Central memory CD4-positive, alpha-beta T cell (primary cell): Measurements from ENCODE around the gene LRRC34.
A peak's percentile ranks its signal among the peaks of the same experiment; 100 is the strongest.

Experiments
- DNase-seq: peaks from one replicate; pipeline ENCODE4 v3.0.0; 2022

The LRRC34 gene

GRCh38 chr3:169813757-169814517 is 1.2 kb upstream of the LRRC34 start:
- DNase-seq, result peak; percentile 70

GRCh38 chr3:169813278-169813677 is 574 bp upstream of the LRRC34 start:
- DNase-seq, result peak; percentile 3

GRCh38 chr3:169811631-169812331 is 923 bp downstream of the LRRC34 start:
- no peak for DNase-seq

- no peak for DNase-seq
Observed at GRCh38 chr3:169809230-169809795, 3.4 kb downstream of the LRRC34 start.

GRCh38 chr3:169804681-169805080 is 8.0 kb downstream of the LRRC34 start:
- DNase-seq, result no peak

- no peak for DNase-seq
Observed at GRCh38 chr3:169792359-169792758, 20.3 kb downstream of the LRRC34 start.

- DNase-seq, result no peak
Observed at GRCh38 chr3:169790687-169791429, 21.8 kb downstream of the LRRC34 start.

GRCh38 chr3:169790219-169790618 is 22.5 kb downstream of the LRRC34 start:
- DNase-seq, result no peak

DNA sequence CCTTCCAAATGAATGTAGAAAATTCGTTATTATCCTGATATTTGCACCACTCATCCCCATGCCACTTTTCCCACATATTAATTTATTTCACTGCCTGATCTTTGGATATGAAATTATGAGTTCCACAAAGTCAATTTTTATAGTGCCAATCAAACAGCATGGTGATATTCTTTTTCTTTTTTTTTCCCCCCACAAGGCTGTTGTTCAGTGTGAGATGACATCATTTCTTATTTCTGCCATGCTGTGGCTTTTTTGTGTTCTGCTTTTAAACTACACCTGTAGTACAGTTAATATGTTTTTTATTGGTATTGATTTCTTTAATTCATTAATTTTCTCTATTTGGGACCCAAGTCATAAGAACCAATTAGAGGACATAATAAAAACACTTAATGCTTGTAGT is 24.9 kb downstream of the LRRC34 start:
- no peak for DNase-seq

DNA sequence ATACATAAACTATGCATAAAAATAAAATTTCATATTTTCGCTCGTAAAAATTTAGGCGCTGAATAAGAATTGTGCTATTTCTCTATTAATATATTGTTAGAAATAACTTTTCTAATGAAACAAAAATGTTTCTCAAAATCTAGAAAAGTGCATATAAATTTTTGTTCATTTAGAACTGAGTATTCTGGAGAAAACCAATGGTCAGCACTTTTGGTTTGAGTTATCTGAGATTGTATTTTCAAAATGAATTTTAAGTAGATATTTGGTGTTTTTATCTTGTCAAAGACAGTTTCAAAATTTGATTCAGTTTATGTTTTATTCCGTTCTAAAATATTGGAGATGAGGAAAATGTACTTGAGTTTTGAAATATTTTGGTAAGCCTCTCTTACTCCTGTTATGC is 25.6 kb downstream of the LRRC34 start:
- DNase-seq, result no peak

DNA sequence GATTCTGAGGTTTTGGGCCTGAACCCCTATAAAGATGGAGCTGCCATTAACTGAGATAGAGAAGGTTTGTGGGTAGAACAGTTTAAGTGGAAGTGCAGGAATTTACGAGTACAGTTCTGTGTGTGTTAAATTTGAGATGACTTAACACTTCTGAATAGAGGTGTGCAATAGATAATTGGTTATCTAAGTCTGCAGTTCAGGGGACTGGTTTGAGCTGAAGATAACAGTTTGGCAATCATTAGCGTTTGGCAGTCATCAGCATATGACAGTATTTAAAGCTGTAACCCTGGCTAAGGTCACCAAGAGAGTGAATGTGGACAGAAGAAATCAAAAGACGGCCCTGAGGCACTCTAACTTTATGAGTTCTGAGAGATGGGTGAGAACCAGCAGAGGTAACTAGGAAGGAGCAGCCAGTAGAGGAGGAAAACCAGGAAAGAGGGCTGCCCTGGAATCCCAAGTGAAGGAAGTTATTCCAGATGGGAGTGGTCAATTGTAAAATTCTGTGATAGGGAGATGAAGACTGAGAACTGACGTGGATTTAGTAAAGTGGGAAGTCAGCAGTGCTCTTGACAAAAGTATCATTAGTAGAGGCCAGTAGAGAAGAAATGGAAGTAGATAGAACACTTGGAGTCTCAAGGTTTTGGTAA is 31.4 kb downstream of the LRRC34 start:
- no peak for DNase-seq

DNA sequence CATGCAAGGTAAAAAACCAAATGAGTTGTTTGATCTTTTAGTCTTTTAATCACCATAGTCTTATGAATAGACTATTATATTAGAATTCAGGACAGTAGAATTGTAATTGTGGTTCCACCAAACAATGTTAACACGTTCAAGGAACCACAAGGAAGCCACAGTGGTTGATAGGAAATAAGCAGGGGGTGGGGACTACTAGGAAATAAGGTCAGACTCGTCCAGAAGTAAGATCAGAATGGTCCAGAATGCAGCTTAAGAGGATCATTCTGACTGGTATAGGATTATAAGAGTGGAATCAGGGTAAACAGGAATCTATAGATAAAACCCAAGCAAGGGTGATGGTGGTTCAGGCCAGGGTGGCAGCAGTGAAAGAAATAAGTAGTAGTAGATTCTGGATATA is 32.0 kb downstream of the LRRC34 start:
- no peak for DNase-seq

- DNase-seq, result no peak
Observed at GRCh38 chr3:169777822-169778221, 34.9 kb downstream of the LRRC34 start.

- no peak for DNase-seq
Observed at GRCh38 chr3:169774186-169774585, 38.5 kb downstream of the LRRC34 start.

- DNase-seq, result peak; percentile 92
Observed at GRCh38 chr3:169772897-169773816, 39.5 kb downstream of the LRRC34 start, which contains the start of gene MYNN. Gene MYNN, plus strand, starts transcription at chr3:169773396. Its CDS starts 900 bp downstream, at chr3:169774296.

DNA sequence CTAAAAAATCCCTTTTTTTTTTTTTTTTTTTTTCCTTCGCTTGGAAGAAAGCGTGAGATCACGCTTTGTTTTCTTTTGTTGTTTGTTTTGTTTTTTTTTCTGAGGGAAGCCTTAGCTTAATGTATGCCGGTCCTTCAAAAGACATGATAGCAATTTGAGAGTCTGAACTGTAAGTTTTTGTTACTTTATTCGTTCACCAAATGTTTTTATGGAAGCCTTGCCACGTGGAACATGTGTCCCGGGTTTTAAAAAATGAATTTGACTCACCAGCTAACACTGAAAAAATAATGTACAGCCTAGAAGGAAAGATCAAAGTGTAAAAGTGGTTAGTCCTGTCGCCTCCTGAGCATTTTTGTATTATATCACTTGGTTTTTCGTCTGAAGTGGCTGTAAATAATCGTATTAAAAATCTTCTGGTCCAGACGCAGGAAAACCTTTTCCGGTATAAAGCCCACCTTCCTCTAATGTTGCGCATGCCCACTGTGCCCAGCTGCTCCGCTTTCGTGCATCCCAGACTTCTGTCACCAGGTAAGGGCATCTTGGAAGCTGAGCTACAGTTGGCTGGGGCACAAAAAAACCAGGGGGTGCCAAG is 40.3 kb downstream of the LRRC34 start:
- no peak for DNase-seq

DNA sequence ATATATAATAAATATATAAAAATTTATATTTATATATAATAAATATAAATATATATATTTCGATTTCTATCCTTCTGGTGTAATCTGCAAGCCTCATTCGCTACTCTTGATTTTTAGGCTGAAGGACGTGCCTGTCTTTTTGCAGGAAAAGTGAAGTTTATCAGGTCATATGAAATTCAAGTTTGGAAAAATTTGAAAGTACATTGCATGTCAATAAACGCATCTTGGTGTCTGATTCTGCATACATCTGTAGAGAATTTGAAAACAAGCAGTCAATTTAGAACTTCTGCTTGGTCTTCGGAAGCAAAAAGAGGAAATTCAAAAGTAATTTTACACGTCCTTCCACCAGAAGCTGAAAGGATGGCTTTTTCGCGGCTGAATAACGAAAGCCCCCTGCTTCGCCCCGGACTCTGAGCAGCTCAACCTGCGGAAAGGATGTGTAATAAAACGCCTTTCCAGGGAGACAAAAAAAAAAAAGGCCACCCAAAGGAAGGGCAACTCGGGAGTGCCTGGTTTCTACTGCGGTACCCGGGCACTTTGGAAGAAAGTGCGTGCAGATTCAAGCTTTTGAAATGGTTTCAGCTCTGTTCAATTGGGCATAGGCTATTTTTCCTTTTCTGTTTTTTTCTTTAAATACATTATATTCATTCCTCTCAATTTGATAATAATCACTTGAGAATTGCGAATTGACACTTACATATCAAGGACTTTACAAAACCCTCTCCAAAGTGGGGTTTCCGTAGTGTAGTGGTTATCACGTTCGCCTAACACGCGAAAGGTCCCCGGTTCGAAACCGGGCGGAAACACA is 41.0 kb downstream of the LRRC34 start:
- DNase-seq, result peak; percentile 83

DNA sequence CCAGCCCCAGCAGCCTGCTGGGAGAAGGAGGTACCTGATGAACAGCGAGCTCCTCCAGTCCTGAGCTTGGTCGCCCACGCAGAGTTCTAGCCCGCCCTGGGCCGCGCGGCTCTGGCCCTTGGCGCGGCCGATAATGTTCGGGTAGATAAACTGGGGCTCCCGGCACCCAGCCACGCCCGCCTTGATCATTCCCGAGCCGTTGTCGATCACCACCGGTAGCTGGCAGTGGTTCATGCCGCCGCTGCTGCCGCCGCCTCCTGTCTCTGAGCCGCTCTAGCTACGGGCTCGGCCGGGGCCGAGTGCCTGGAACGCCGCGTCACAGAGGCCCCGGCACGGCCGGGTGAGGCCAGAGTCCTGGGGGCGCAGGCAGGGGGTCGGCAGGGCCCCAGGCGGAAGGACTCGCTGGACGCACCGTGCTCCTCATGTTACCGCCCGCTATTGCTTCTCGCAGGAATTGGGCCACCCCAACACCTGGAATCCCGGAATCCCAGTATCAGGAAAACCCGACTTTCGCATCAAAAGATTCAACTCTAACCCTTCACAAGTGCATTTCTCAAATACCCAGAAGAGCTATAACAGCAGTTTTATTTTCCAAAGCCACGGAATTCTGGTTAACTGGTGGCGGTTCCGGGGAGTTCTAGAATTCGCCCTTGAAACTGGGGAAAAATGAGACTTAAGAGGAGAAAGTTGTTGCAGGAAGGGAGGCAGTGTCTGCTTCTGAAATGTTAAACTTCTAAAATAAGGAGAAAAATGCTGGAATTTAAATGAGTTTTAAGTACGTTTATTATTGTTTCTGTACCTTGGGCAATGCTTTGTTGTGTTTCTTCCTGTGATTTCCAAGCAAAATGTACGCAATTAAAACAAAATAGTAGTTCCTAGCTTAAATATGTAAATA is 43.2 kb downstream of the LRRC34 start, which contains the start of gene ACTRT3:
Gene ACTRT3 (minus strand): TSS at position 275 of the 895 bp plus-strand sequence. CDS start 41 bp downstream, at position 234.
- peak; percentile 51 for DNase-seq
